SK-N-MC (cell line): ENCODE data around the gene ACTG2.
"Not testable (repeated sequence)": the region's sequence is repeated elsewhere in the genome, so short reads cannot be mapped to it uniquely, and the experiment has no call there.

Experiments
- DNase-seq: peaks from one replicate; pipeline ENCODE4 v3.0.0-alpha.2; 2011; ENCODE audit warnings: low read depth, low spot score
- H3K27ac ChIP-seq: fragments of 200-600 bp; sonication (generic); 2 replicates; pipeline ENCODE4 v1.5.1; 2016; ENCODE audit warnings: mixed run types
- H3K36me3 ChIP-seq: fragments of 200-600 bp; sonication (generic); 2 replicates; pipeline ENCODE4 v1.6.1; 2017; ENCODE audit warnings: antibody characterized with exemption, low read length, mixed read lengths; ENCODE audit not compliant: insufficient read depth
- H3K4me3 ChIP-seq: fragments of 200-600 bp; sonication (generic); 2 replicates; pipeline ENCODE4 v1.5.1; 2016
- H3K9ac ChIP-seq: fragments of 200-600 bp; sonication (generic); 2 replicates; pipeline ENCODE4 v1.8.0; 2017; ENCODE audit warnings: mixed run types, mixed read lengths; ENCODE audit not compliant: insufficient read length
- H3K9me3 ChIP-seq: fragments of 200-600 bp; sonication (generic); 2 replicates; pipeline ENCODE4 v1.6.1; 2017; ENCODE audit warnings: low read depth, mild to moderate bottlenecking, antibody characterized with exemption, low read length, moderate library complexity, mixed read lengths
- EZH2 ChIP-seq: fragments of 200-600 bp; sonication (generic); IDR thresholded peaks from one replicate; pipeline ENCODE4 v1.6.1; 2017; ENCODE audit warnings: antibody characterized with exemption
- FOXP2 ChIP-seq: optimal IDR thresholded peaks from 2 replicates; pipeline ENCODE3; 2011; ENCODE audit warnings: mild to moderate bottlenecking, moderate library complexity; ENCODE audit not compliant: insufficient read depth; ENCODE audit errors: extremely low read length, control extremely low read depth
- POLR2AphosphoS5 ChIP-seq: IDR thresholded peaks from 2 replicates; pipeline ENCODE4 v1.6.1; 2012; ENCODE audit warnings: mild to moderate bottlenecking, low read depth, low read length, borderline replicate concordance

The ACTG2 gene

DNA sequence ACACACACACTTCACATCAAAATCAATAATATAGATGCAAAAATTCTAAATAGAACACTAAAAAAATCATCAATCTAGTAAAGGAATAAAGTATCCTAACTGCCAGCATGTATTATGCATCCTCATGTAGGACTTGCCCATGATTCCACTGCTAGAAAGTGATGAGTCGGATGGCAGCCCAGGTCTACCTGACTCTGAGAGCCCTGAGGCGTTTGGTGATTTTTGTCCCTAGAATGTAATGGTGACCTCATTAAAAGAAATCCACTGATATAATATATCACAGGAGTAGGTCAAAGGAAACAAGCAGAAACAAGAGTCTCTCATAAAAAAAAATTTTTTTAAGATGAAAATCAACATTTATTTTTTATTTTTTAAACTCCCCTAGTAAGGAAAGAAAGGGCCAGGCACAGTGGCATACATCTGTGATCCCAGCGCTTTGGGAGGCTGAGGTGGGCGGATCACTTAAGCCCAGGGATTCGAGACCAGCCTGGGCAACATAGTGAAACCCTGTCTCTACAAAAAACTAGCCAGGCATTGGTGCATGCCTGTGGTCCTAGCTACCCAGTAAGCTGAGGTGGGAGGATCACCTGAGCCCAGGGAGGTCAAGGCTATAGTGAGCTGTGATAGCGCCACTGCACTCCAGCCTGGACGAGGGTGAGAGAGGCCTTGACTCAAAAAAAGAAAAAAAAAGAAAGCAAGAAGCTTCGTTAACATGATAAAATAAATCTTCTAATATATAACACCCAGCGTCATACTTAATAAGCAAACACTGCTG, 24.4 kb upstream of the ACTG2 start:
- H3K9ac ChIP-seq = no peak overlapping the region
- no peak overlapping the region for H3K4me3 ChIP-seq
- no peaks in the 10 kb centered on the region for H3K9me3 ChIP-seq
- H3K27ac ChIP-seq = no peak overlapping the region
- peaks cover 36% of the 10 kb centered on the region for H3K36me3 ChIP-seq
- no peak for DNase-seq
- TF ChIP-seq EZH2 (no peak), FOXP2 (no peak), POLR2AphosphoS5 (no peak)

DNA sequence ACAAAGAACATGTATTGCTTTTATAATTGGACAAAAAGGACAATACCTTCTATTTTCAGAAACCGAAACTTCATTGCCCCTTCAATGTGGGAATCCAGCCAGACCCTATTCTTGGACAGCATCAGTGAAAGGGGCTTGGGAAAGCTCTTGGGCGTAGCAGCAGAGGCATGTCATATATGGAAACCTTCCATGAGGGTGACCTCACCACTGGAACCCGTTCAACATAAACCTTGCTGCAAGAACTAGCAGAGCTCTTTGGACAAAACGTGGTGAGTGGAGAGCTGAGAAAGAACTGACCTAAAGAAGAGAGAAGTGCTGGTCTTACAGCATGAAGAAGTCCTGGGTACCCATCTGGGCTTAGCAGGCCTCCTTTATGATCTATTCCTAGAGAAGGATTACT, 22.7 kb upstream of the ACTG2 start:
- H3K9me3 ChIP-seq = no peaks in the 10 kb centered on the region
- TF ChIP-seq EZH2 (no peak), POLR2AphosphoS5 (no peak), FOXP2 (no peak)
- no peak overlapping the region for H3K9ac ChIP-seq
- DNase-seq = no peak
- peaks cover 19% of the 10 kb centered on the region for H3K36me3 ChIP-seq
- no peak overlapping the region for H3K27ac ChIP-seq
- no peak overlapping the region for H3K4me3 ChIP-seq

GRCh38 chr2:73877071-73877802, 15.6 kb upstream of the ACTG2 start:
- no peak for DNase-seq
- H3K4me3 ChIP-seq = no peak overlapping the region
- H3K9me3 ChIP-seq = no peaks in the 10 kb centered on the region
- H3K36me3 ChIP-seq = no peaks in the 10 kb centered on the region
- H3K27ac ChIP-seq = no peak overlapping the region
- no peak overlapping the region for H3K9ac ChIP-seq
- TF ChIP-seq POLR2AphosphoS5 (no peak), EZH2 (no peak)

GRCh38 chr2:73877984-73878383, 14.8 kb upstream of the ACTG2 start:
- not testable (repeated sequence) for H3K9ac ChIP-seq, DNase-seq, H3K9me3 ChIP-seq

DNA sequence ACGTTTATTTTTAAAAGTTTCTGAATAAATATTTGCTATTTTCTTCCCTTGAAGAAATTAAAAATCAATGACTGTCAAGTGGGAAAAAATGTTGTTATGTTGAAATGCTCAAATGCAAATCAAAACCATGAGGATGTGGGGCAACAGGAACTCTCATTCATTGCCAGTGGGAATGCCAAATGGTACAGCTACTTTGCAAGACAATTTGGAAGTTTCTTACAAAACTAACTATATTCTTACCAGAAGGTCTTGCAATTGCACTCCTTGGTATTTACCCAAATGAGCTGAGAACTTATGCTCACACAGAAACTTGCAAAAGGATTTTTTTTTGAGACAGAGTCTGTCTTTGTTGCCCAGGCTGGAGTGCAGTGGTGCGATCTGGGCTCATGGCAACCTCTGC, 7.4 kb upstream of the ACTG2 start:
- no peak for DNase-seq

More at GRCh38 chr2:73877984-73878383, 14.8 kb upstream of the ACTG2 start:
- H3K4me3 ChIP-seq, H3K36me3 ChIP-seq, H3K27ac ChIP-seq: not testable (repeated sequence)

GRCh38 chr2:73886357-73886756, 6.5 kb upstream of the ACTG2 start:
- no peak for DNase-seq
- Histone ChIP-seq H3K27ac (no peak overlapping the region), H3K36me3 (no peaks in the 10 kb centered on the region), H3K4me3 (no peak overlapping the region), H3K9ac (no peak overlapping the region), H3K9me3 (no peaks in the 10 kb centered on the region)
- TF ChIP-seq POLR2AphosphoS5 = no peak
- no peak for TF ChIP-seq FOXP2

More for the DNA sequence above, 7.4 kb upstream of the ACTG2 start:
- no peaks in the 10 kb centered on the region for H3K9me3 ChIP-seq
- H3K4me3 ChIP-seq = no peak overlapping the region
- H3K27ac ChIP-seq = no peak overlapping the region
- no peak for TF ChIP-seq FOXP2
- TF ChIP-seq POLR2AphosphoS5 = no peak
- TF ChIP-seq EZH2 = no peak
- no peak overlapping the region for H3K9ac ChIP-seq
- no peaks in the 10 kb centered on the region for H3K36me3 ChIP-seq

DNA sequence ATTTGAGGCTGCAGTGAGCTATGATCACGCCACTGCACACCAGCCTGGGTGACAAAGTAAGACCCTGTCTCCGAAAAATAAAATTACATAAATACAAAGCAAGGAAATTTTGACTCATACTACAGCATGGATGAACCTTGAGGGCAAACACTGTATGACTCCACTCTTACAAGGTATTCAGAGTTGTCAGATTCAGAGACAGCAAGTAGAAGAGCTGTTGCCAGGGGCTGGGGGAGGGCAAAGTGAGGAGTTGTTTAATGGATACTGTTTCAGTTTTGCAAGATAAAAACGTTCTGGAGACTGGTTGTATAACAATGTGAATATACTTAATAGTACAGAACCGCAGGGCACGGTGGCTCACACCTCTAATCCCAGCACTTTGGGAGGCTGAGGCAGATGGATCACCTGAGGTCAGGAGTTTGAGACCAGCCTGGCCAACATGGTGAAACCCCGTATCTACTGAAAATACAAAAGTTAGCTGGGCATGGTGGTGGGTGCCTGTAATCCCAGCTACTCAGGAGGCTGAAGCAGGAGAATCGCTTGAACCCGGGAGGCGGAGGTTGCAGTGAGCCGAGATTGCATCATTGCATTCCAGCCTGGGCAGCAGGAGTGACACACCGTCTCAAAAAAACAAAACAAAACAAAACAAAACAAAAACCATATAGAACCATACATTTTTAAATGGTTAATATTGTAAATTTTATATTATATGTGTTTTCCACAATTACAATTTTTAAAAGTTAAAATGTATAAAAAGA, 5.0 kb upstream of the ACTG2 start:
- H3K27ac ChIP-seq, H3K36me3 ChIP-seq, H3K4me3 ChIP-seq, H3K9ac ChIP-seq, DNase-seq, H3K9me3 ChIP-seq: not testable (repeated sequence)

GRCh38 chr2:73888388-73888787, 4.4 kb upstream of the ACTG2 start:
- H3K4me3 ChIP-seq = no peak overlapping the region
- H3K27ac ChIP-seq = no peak overlapping the region
- no peaks in the 10 kb centered on the region for H3K36me3 ChIP-seq
- no peak overlapping the region for H3K9ac ChIP-seq
- TF ChIP-seq FOXP2 (no peak), POLR2AphosphoS5 (no peak)
- no peak for DNase-seq
- H3K9me3 ChIP-seq = no peaks in the 10 kb centered on the region
